A549 treated with ZK216348 at 1 μM for 4 hours (cell line): ENCODE data around the gene IFNA1. TPM values are rescaled to one million over a fixed set of nuclear protein-coding genes. Genes with fewer than 3 reads are reported as not detected.

Source experiments
- total RNA-seq: library from RNA; stranded (reverse); fragments of 200-300 nt; extraction: Qiagen RNA extraction; gene quantifications from 5 replicates; pipeline ENCODE4 v1.2.3, GENCODE V29; 2022; ENCODE audit warnings: low read depth

IFNA1 gene
- total RNA-seq, result not detected in 5 replicates

GRCh38 chr9:21440139-21440538 lies at the start of gene IFNA1:
IFNA1 (plus strand) TSS chr9:21440439; CDS start chr9:21440508, 69 bp downstream.

GRCh38 chr9:21408817-21409216 lies 31.4 kb upstream of the IFNA1 start, which contains the start of gene IFNA8:
IFNA8 (plus strand) TSS chr9:21409117; CDS start chr9:21409177, 60 bp downstream.

GRCh38 chr9:21482213-21482612 lies 42.0 kb downstream of the IFNA1 start, which contains the start of gene IFNE:
IFNE (minus strand) TSS chr9:21482313; CDS start chr9:21481694, 619 bp downstream.

Other genes with a start within 250 kb of the IFNA1 start
- gene IFNA7, start 238.2 kb upstream of the IFNA1 start, total RNA-seq, result not detected in 5 replicates
- gene IFNA10, start 233.3 kb upstream of the IFNA1 start, total RNA-seq, result not detected in 5 replicates
- gene IFNA16, start 223.1 kb upstream of the IFNA1 start, total RNA-seq, result not detected in 5 replicates
- gene IFNA17, start 212.2 kb upstream of the IFNA1 start, total RNA-seq, result not detected in 5 replicates
- gene IFNA14, start 200.4 kb upstream of the IFNA1 start, total RNA-seq, result not detected in 5 replicates
- not detected in 5 replicates for gene IFNA5, start 135.1 kb upstream of the IFNA1 start, total RNA-seq
- gene KLHL9, start 105.0 kb upstream of the IFNA1 start, total RNA-seq, result 11.7 to 20.5 TPM (median 18.7 TPM) in 5 replicates
- not detected in 5 replicates for gene IFNA6, start 89.6 kb upstream of the IFNA1 start, total RNA-seq
- gene IFNA13, start 72.4 kb upstream of the IFNA1 start, total RNA-seq, result not detected in 5 replicates
- not detected in 5 replicates for gene IFNA2, start 55.0 kb upstream of the IFNA1 start, total RNA-seq
- gene IFNA8, start 31.3 kb upstream of the IFNA1 start, total RNA-seq, result not detected in 5 replicates
- gene IFNE, start 41.9 kb downstream of the IFNA1 start, total RNA-seq, result 1.0 to 2.2 TPM (median 1.7 TPM) in 5 replicates